H1 (cell line): ENCODE results near the gene GRK6. TPM values are rescaled to one million over a fixed set of nuclear protein-coding genes. Genes with fewer than 3 reads are reported as not detected.

Source experiments
- CBX5 ChIP-seq: fragments of 300-800, 300-1000 bp; sonication (generic); IDR thresholded peaks from 2 replicates; pipeline ENCODE4 v1.7.1; 2016; ENCODE audit warnings: antibody characterized with exemption, low read length, low read depth
- CBX8 ChIP-seq: fragments of 300-800, 300-1000 bp; sonication (generic); IDR thresholded peaks from 2 replicates; pipeline ENCODE4 v1.7.1; 2016; ENCODE audit warnings: low read depth, low read length, borderline replicate concordance
- CHD1 ChIP-seq: IDR thresholded peaks from 2 replicates; pipeline ENCODE4 v1.6.1; 2012; ENCODE audit warnings: low read depth, low read length, improper control_type of control experiment
- CREB1 ChIP-seq: IDR thresholded peaks from 2 replicates; pipeline ENCODE4 v1.6.1; 2012; ENCODE audit warnings: inconsistent platforms
- EZH2 ChIP-seq: fragments of 200-600 bp; sonication (generic); IDR thresholded peaks from 2 replicates; pipeline ENCODE4 v1.7.1; 2012; ENCODE audit warnings: low read depth, mild to moderate bottlenecking, moderate library complexity, low read length, inconsistent platforms; ENCODE audit not compliant: severe bottlenecking
- HDAC2 ChIP-seq, 2 experiments: fragments of 300-600 bp in 1 of 2; sonication (generic) in 1 of 2; IDR thresholded peaks; 2 replicates each; pipeline ENCODE4 v1.6.1; 2011 to 2012; ENCODE audit warnings: low read depth in 2 of 2, low read length in 2 of 2, mild to moderate bottlenecking in 2 of 2, moderate library complexity in 2 of 2, borderline replicate concordance in 1 of 2, inconsistent platforms in 1 of 2
- JUND ChIP-seq: IDR thresholded peaks from 2 replicates; pipeline ENCODE4 v1.6.1; 2011; ENCODE audit warnings: mild to moderate bottlenecking, improper control_type of control experiment, low read length
- KDM4A ChIP-seq: IDR thresholded peaks from one replicate; pipeline ENCODE4 v1.7.1; 2012; ENCODE audit warnings: low read depth, mild to moderate bottlenecking, moderate library complexity, low read length, inconsistent platforms; ENCODE audit not compliant: severe bottlenecking
- KDM5A ChIP-seq: fragments of 200-600 bp; IDR thresholded peaks from 2 replicates; pipeline ENCODE4 v1.7.1; 2012; ENCODE audit warnings: mild to moderate bottlenecking, low read length, inconsistent platforms, mixed read lengths
- MAFK ChIP-seq: IDR thresholded peaks from 2 replicates; pipeline ENCODE4 v1.6.1; 2012; ENCODE audit warnings: low read depth, mild to moderate bottlenecking, improper control_type of control experiment, low read length
- NRF1 ChIP-seq: IDR thresholded peaks from 2 replicates; pipeline ENCODE4 v1.6.1; 2011; ENCODE audit warnings: mild to moderate bottlenecking, low read depth, low read length, improper control_type of control experiment
- POLR2A ChIP-seq, 2 experiments: IDR thresholded peaks; 1 replicate in 1 of 2; 2 replicates in 1 of 2; pipeline ENCODE4 v1.6.1; 2011; ENCODE audit warnings: low read depth in 2 of 2, low read length in 2 of 2, mild to moderate bottlenecking in 2 of 2; ENCODE audit errors: control extremely low read depth in 1 of 2
- POLR2AphosphoS5 ChIP-seq: IDR thresholded peaks from 2 replicates; pipeline ENCODE4 v1.6.1; 2011; ENCODE audit warnings: low read depth, low read length
- SAP30 ChIP-seq: fragments of 300-600 bp; sonication (generic); IDR thresholded peaks from 2 replicates; pipeline ENCODE4 v1.7.1; 2012; ENCODE audit warnings: low read length, moderate library complexity, mild to moderate bottlenecking, inconsistent platforms; ENCODE audit not compliant: insufficient read depth, insufficient replicate concordance
- SIN3A ChIP-seq, 2 experiments: IDR thresholded peaks in 1 of 2; conservative IDR thresholded peaks in 1 of 2; 2 replicates each; pipeline ENCODE4 v1.6.1; 2011 to 2012; ENCODE audit warnings: low read length in 2 of 2, improper control_type of control experiment in 1 of 2, low read depth in 1 of 2, mild to moderate bottlenecking in 1 of 2
- SP1 ChIP-seq: IDR thresholded peaks from 2 replicates; pipeline ENCODE4 v1.6.1; 2011; ENCODE audit warnings: low read depth, low read length
- SUZ12 ChIP-seq: fragments of 200-600 bp; sonication (generic); IDR thresholded peaks from 2 replicates; pipeline ENCODE4 v1.6.1; 2012; ENCODE audit warnings: mild to moderate bottlenecking, inconsistent platforms, low read length, moderate library complexity, mixed read lengths
- TAF7 ChIP-seq: optimal IDR thresholded peaks from 2 replicates; pipeline ENCODE3; 2011; ENCODE audit warnings: low read depth, mild to moderate bottlenecking, inconsistent platforms, low read length, moderate library complexity, borderline replicate concordance
- TBP ChIP-seq: IDR thresholded peaks from 2 replicates; pipeline ENCODE4 v1.6.1; 2011; ENCODE audit warnings: low read depth, low read length, improper control_type of control experiment
- TCF12 ChIP-seq: IDR thresholded peaks from 2 replicates; pipeline ENCODE4 v1.6.1; 2011; ENCODE audit warnings: low read depth, mild to moderate bottlenecking, low read length
- YY1 ChIP-seq: IDR thresholded peaks from 2 replicates; pipeline ENCODE4 v1.6.1; 2011; ENCODE audit warnings: low read depth, mild to moderate bottlenecking, low read length
- ZNF274 ChIP-seq: IDR thresholded peaks from 2 replicates; pipeline ENCODE4 v1.7.0; 2012; ENCODE audit warnings: low read length, borderline replicate concordance; ENCODE audit errors: extremely low read depth
- polyA plus RNA-seq, 7 experiments: library from polyadenylated mRNA; depleted of rRNA in 3 of 7; stranded (reverse) in 5 of 7; unstranded in 2 of 7; fragments of >200 nt in 5 of 7; fragments of 200-250 nt in 2 of 7; gene quantifications; 1 replicate in 5 of 7; 2 replicates in 1 of 7; 4 replicates in 1 of 7; pipeline versions ENCODE4 v1.2.1 to v1.2.3, GENCODE V29; 2011 to 2013; ENCODE audit warnings: missing spikeins in 2 of 7, mixed read lengths in 2 of 7
- total RNA-seq: library from RNA; stranded (reverse); fragmentation: NEBNext Ultra II Directional; extraction: Animal tissue kit (Norgen Biotek cat#: 25700); gene quantifications from 2 replicates; pipeline ENCODE4 v1.2.1, GENCODE V29; 2021
- TF ChIP-seq, protein P1 (sequence below): IDR thresholded peaks from 2 replicates; pipeline ENCODE4 v1.6.1; 2012; ENCODE audit warnings: inconsistent platforms

GRK6 gene
- total and polyA plus RNA-seq, 2 of the 8 experiments (the other 6 are each of a cell fraction or from before 2014, with no cell fraction given) = 31.8 to 57.8 TPM

DNA sequence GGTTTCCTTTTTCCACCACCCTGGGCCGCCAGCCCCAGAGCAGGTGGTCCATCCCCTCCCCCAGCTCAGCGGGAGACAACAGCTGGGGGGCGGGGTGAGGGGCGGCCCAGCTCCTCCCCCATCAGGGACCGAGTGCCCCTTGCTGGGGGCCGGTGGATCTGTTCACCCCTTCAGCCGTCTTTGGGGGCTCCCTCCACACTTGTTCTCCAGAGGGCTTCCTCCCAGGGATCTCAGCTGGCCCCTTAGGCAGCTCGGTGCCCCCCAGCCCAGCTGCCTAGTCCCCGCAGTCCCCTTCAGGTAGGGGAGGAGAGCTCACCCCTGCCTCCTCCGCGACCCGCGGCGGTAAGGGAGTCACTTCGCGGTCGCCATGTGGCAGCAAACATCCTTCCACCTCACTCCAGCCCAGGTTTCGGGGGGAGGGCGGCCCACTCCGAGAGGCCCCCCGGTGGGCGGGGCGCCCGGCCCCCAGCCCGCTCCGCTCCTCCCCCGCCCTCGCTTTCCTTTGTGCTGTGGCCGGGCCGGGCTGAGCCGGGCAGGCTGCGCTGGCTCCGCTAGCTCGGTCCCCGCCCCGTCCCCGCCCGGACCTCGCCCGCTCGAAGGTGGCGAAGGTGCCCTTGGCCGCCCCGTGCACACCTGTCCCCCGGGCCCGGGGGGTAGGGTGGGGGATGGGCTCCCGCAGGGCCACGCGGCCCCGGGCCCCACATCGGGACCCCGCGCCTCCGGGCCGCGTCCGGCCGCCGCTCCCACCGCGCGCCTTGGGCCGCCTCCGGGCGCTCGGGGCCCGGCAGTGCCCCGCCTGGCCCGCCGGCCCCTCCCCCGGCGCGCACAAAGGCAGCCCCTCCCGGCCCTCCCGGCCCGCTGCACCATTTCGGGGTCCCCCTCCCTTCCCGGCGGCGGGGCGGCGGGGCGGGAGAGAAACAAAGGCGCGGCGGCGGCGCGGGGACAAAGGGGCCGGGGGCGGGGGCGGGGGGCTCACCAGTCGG lies 46.3 kb downstream of the GRK6 start (continued):
- TF ChIP-seq POLR2AphosphoS5 (peak; percentile 77), YY1 (peak; percentile 25; the same call in 1 of the 2 replicates), CBX8 (no peak), KDM5A (no peak), CBX5 (no peak), EZH2 (no peak), TCF12 (peak; percentile 47; the same call in 1 of the 2 replicates), ZNF274 (no peak), JUND (no peak), KDM4A (no peak), TBP (peak; percentile 34; the same call in 1 of the 2 replicates), SUZ12 (no peak), MAFK (no peak), NRF1 (no peak), CHD1 (no peak), SAP30 (peak; percentile 47), SIN3A (conservative IDR thresholded peaks at IDR 0.05 in 1 of 2, IDR thresholded peaks at IDR 0.05 in 1 of 2; ENCODE audit: low read depth in 1 of 2, low read length in 2 of 2) (peak in 1 of 2 experiments; percentile 77; a peak in 1 of 4 replicates), SP1 (no peak), CREB1 (no peak), HDAC2 (IDR thresholded peaks at IDR 0.05; ENCODE audit: borderline replicate concordance in 1 of 2, low read depth in 2 of 2, low read length in 2 of 2) (peak in 1 of 2 experiments; percentile 31; a peak in 1 of 4 replicates), TAF7 (no peak), POLR2A (IDR thresholded peaks at IDR 0.05; ENCODE audit: control extremely low read depth in 1 of 2, low read depth in 2 of 2, low read length in 2 of 2) (peak in 1 of 2 experiments; percentile 67; a peak in 1 of 3 replicates)
- TF ChIP-seq, protein P1, sequence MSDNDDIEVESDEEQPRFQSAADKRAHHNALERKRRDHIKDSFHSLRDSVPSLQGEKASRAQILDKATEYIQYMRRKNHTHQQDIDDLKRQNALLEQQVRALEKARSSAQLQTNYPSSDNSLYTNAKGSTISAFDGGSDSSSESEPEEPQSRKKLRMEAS = peak; percentile 50
